ENCODE data around the gene ELAVL2.

The ELAVL2 gene

GRCh38 chr9:23658376-23659258 is 167.4 kb downstream of the ELAVL2 start:
- no peak for DNase-seq

DNA sequence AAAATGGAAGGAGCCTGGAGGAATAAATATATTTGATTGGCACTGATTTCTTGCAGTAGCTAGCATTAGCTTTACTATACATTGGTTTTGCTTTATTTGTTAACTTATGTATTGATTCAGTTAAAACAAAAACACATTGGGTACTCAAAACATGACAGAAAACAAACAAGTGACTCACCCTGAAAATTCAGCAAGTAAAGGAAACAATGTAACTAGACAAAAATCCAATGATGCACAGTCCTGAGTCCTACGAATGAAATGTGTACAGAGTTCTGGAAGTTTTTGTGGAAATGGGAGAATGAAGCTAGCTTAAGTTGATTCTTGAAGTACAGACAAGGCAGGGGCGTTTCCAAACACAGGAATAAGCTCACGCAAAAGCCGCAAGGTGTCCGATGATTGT is 175.0 kb downstream of the ELAVL2 start:
- no peak for DNase-seq

DNA sequence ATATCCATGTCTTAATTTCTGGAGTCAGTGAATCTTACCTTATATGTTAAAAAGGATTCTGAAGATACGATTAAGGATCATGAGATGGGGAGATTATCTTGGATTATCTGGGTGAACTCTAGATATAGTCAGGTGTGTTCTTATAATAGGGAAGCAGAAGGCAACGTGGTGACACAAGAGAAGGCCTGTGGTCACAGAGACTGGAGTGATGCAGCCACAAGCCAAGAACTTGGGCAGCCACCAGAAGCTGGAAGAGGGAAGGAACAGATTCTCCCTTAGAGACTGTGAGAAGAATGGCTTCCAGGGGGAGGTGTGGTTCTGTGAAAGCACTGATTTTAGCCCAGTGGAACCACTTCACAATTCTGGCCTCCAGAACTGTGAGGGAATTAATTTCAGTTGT is 177.4 kb downstream of the ELAVL2 start:
- DNase-seq, result no peak

DNA sequence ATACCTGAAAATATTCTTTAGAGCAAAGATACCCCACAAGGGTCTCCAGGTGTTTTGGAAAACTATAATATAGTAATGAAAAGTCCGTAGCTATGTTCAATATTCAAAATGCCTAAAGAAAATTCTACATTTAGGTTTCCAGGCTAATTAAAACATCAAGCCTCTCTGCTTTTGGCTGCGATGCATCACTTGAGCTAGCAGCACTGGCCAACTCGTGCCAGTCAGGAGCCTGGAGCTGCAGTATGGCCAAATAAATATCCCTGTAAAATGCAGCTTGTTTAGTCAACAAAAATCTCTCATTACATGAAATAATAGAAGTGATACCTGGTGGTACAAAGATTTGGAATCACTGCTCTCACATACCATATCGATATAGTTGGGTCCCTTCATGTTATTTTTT is 181.1 kb downstream of the ELAVL2 start:
- no peak for DNase-seq

GRCh38 chr9:23644326-23644725 is 181.7 kb downstream of the ELAVL2 start:
- no peak for DNase-seq

DNA sequence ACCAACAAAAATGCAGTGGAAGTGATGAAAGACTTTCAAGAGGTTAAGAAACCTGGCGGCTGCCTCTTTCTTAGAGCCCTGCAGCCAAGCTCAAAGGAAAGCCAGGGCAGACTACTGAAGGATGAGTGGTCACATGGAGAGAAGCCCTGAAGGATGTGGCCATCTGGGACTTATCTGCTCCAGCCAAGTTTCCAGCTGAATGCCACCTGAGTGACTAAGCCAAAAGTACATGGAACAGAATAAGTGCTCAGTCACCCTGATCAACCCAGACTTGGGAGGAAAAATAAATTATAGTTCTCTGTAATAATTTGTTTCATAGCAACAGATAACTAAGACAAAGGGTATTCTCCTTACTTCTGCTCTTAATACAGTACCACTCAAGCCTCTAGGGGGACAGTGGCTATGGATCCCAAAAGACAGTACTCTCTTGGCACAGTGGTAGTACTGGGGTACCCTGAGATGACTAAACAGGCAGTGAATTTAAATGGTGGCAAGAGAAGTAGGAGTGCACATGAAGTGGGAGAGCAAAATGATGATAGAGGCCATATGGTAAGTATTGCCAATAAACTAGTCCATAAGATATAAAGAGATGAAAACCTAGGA is 182.3 kb downstream of the ELAVL2 start:
- no peak for DNase-seq

All from activated T-cell treated with anti-CD3 and anti-CD28 coated beads, Interleukin-2, amount 50 U/mL, for 48 hours (primary cell).